ENCODE results near the gene TCF12.

Gene TCF12

DNA sequence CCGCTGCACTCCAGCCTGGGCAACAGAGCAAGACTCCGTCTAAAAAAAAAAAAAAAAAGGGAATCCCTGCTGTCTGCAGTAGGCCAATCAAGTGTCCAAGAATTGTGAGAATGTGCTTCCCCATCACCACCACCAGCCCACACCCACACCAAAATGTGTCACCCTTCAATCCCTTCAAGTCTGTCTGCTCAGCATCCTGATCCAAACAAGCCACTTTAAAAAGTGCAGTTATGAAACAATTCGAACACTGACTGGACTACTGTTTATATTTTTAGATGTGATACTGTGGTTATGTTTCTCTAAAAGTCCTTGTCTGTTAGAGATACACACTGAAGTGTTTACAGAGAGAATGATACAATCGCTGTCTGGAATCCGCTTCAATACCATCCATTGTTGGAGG lies 379.8 kb downstream of the TCF12 start:
- no peak for DNase-seq (ENCODE audit: insufficient read length, low spot score)
- FAIRE-seq = no peak

GRCh38 chr15:57298843-57299550 lies 380.6 kb downstream of the TCF12 start:
- TF ChIP-seq, protein P1, sequence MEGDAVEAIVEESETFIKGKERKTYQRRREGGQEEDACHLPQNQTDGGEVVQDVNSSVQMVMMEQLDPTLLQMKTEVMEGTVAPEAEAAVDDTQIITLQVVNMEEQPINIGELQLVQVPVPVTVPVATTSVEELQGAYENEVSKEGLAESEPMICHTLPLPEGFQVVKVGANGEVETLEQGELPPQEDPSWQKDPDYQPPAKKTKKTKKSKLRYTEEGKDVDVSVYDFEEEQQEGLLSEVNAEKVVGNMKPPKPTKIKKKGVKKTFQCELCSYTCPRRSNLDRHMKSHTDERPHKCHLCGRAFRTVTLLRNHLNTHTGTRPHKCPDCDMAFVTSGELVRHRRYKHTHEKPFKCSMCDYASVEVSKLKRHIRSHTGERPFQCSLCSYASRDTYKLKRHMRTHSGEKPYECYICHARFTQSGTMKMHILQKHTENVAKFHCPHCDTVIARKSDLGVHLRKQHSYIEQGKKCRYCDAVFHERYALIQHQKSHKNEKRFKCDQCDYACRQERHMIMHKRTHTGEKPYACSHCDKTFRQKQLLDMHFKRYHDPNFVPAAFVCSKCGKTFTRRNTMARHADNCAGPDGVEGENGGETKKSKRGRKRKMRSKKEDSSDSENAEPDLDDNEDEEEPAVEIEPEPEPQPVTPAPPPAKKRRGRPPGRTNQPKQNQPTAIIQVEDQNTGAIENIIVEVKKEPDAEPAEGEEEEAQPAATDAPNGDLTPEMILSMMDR (IDR thresholded peaks at IDR 0.05; ENCODE audit: insufficient read depth, missing control alignments) = no peak
- FAIRE-seq (no peak), DNase-seq (ENCODE audit: insufficient read length, low spot score) (no peak)

More for the DNA sequence above, 379.8 kb downstream of the TCF12 start:
- TF ChIP-seq, protein P1 (IDR thresholded peaks at IDR 0.05; ENCODE audit: insufficient read depth, missing control alignments) = no peak

- no peak for FAIRE-seq
- TF ChIP-seq, protein P1 (IDR thresholded peaks at IDR 0.05; ENCODE audit: insufficient read depth, missing control alignments) = no peak
- no peak for DNase-seq (ENCODE audit: insufficient read length, low spot score)
Observed at GRCh38 chr15:57301307-57301706, 382.9 kb downstream of the TCF12 start.

- FAIRE-seq = no peak
- DNase-seq (ENCODE audit: insufficient read length, low spot score) = no peak
- TF ChIP-seq, protein P1 (IDR thresholded peaks at IDR 0.05; ENCODE audit: insufficient read depth, missing control alignments) = no peak
Observed at GRCh38 chr15:57302640-57303257, 384.3 kb downstream of the TCF12 start.

DNA sequence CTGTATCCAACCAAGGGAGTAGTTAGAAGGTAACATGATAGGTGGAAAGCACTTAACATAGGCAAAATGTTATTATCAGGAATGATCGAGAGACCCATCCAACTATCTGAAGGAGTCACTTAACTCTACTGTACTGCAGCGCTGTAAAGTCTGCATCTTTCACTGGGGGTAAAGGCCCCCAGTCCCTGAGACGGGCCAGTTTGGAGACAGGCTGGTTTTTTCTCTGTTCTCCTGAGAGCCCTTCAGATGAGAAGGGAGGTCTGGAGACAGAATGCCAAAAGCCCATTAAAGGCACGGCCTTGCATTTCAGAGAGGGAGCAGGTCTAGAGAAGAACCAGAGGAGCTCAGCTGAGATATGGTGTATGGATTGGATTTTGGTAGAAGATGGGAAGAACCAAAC lies 386.6 kb downstream of the TCF12 start:
- DNase-seq (ENCODE audit: insufficient read length, low spot score) (no peak), FAIRE-seq (no peak)
- TF ChIP-seq, protein P1 (IDR thresholded peaks at IDR 0.05; ENCODE audit: insufficient read depth, missing control alignments) = no peak

GRCh38 chr15:57306161-57306943 lies 387.9 kb downstream of the TCF12 start:
- FAIRE-seq (no peak), DNase-seq (ENCODE audit: insufficient read length, low spot score) (peak; percentile 93)
- TF ChIP-seq, protein P1 (IDR thresholded peaks at IDR 0.05; ENCODE audit: insufficient read depth, missing control alignments) = peak; percentile 78
